K562 (cell line): Measurements from ENCODE around the gene SND1. TPM values are rescaled to one million over a fixed set of nuclear protein-coding genes. Genes with fewer than 3 reads are reported as not detected.

Experiments
- ATAC-seq: fragments of 200-7000 bp; cut with Tn5 transposase; 3 replicates; pipeline ENCODE4 v1.9.1; 2020; ENCODE audit warnings: moderate library complexity
- BruUV-seq: library from RNA; stranded (reverse); fragments of 400-500 nt; replicated peaks from 2 replicates; lab custom pipeline; 2021; lab: Mats Ljungman, UMichigan
- CTCF ChIA-PET: fragments of 300-600 bp; formaldehyde crosslinking; extraction: SDS; loops from one replicate; lab custom pipeline; 2021; ENCODE audit warnings: low intra/inter-chr PET ratio; lab: Yijun Ruan, JAX
- POLR2A ChIA-PET: fragments of 300-600, 350-650 bp; sonication (Branson Sonifier 250); formaldehyde crosslinking; extraction: SDS; loops from one replicate; lab custom pipeline; 2021; ENCODE audit warnings: antibody characterized with exemption, inconsistent platforms; lab: Yijun Ruan, JAX
- DNase-seq, 4 experiments: peaks; one replicate each; pipeline versions ENCODE4 v3.0.0 to v3.0.0-alpha.2; 2011 to 2018; ENCODE audit warnings: low spot score in 3 of 4, mixed read lengths in 3 of 4; ENCODE audit errors: extremely low read depth in 1 of 4
- FAIRE-seq: peaks from 2 replicates; lab custom pipeline; 2011; peaks lifted over from hg19 to GRCh38; lab: Jason Lieb, UNC
- H2AFZ ChIP-seq: 2 replicates; pipeline ENCODE4 v1.6.0; 2011; ENCODE audit warnings: low read depth, low read length, control low read depth, inconsistent platforms
- H3K27ac ChIP-seq: fragments of 200-600 bp; 3 replicates; pipeline ENCODE4 v1.8.0; 2011; ENCODE audit warnings: low read depth, mild to moderate bottlenecking, control low read depth, inconsistent platforms, low read length, moderate library complexity, mixed read lengths; ENCODE audit errors: extremely low read depth
- H3K27me3 ChIP-seq, 2 experiments: fragments of 300-600 bp in 1 of 2; 2 replicates in 1 of 2; 3 replicates in 1 of 2; pipeline versions ENCODE4 v1.6.0 to v1.8.0; 2011; ENCODE audit warnings: inconsistent platforms in 2 of 2, low read length in 2 of 2, mild to moderate bottlenecking in 1 of 2, mixed read lengths in 1 of 2, moderate library complexity in 1 of 2; ENCODE audit not compliant: control insufficient read depth in 2 of 2, insufficient read depth in 2 of 2
- H3K36me3 ChIP-seq: fragments of 300-600 bp; 3 replicates; pipeline ENCODE4 v1.8.0; 2011; ENCODE audit warnings: mild to moderate bottlenecking, low read length, inconsistent platforms; ENCODE audit not compliant: control insufficient read depth, insufficient read depth
- H3K4me1 ChIP-seq, 2 experiments: fragments of 200-600 bp in 1 of 2; replicated peaks in 1 of 2; 2 replicates in 1 of 2; 3 replicates in 1 of 2; pipeline versions ENCODE4 v1.5.1 to v1.8.0; 2011; ENCODE audit warnings: inconsistent platforms in 2 of 2, low read length in 2 of 2, mild to moderate bottlenecking in 1 of 2, mixed read lengths in 1 of 2, moderate library complexity in 1 of 2; ENCODE audit not compliant: control insufficient read depth in 2 of 2, insufficient read depth in 2 of 2
- H3K4me2 ChIP-seq: 2 replicates; pipeline ENCODE4 v1.6.1; 2011; ENCODE audit warnings: low read length, control low read depth, inconsistent platforms, mixed read lengths; ENCODE audit not compliant: insufficient read depth
- H3K4me3 ChIP-seq: fragments of 200-600 bp; sonication (generic), shearing (Covaris generic); 2 replicates; pipeline ENCODE4 v1.5.1; 2016; ENCODE audit warnings: control low read depth, inconsistent platforms
- H3K79me2 ChIP-seq: fragments of 200-600 bp; 3 replicates; pipeline ENCODE4 v1.8.0; 2011; ENCODE audit warnings: low read length, inconsistent platforms; ENCODE audit not compliant: control insufficient read depth, insufficient read depth
- H3K9ac ChIP-seq, 2 experiments: 2 replicates each; pipeline versions ENCODE4 v1.6.0 to v1.6.1; 2011; ENCODE audit warnings: low read depth in 2 of 2, low read length in 2 of 2, control low read depth in 1 of 2, inconsistent platforms in 1 of 2, mild to moderate bottlenecking in 1 of 2, mixed read lengths in 1 of 2; ENCODE audit not compliant: insufficient read depth in 1 of 2
- H3K9me1 ChIP-seq: one replicate; pipeline ENCODE4 v1.6.0; 2011; ENCODE audit warnings: inconsistent platforms, mild to moderate bottlenecking, low read length, moderate library complexity; ENCODE audit not compliant: control insufficient read depth, insufficient read depth
- H3K9me3 ChIP-seq: replicated peaks from 2 replicates; pipeline ENCODE4 v1.5.1; 2011; ENCODE audit warnings: low read depth, low read length, inconsistent platforms; ENCODE audit not compliant: control insufficient read depth, insufficient read depth
- H4K20me1 ChIP-seq: replicated peaks from 2 replicates; pipeline ENCODE4 v1.6.1; 2011; ENCODE audit warnings: low read length, inconsistent platforms, mixed read lengths; ENCODE audit not compliant: control insufficient read depth, insufficient read depth
- E2F6 ChIP-seq, 2 experiments: IDR thresholded peaks; 2 replicates each; pipeline ENCODE4 v1.6.1; 2011; ENCODE audit warnings: borderline replicate concordance in 1 of 2, control low read depth in 1 of 2, low read depth in 1 of 2, low read length in 1 of 2, mild to moderate bottlenecking in 1 of 2, mixed read lengths in 1 of 2, moderate library complexity in 1 of 2; ENCODE audit not compliant: insufficient read depth in 1 of 2, insufficient read length in 1 of 2, poor library complexity in 1 of 2, severe bottlenecking in 1 of 2; ENCODE audit errors: extremely low read depth in 1 of 2
- PRMT5 ChIP-seq: sonication (generic); formaldehyde crosslinking; IDR thresholded peaks from 2 replicates; pipeline ENCODE4 v1.5.0; 2020; ENCODE audit warnings: missing genetic modification reagents
- RBM22 ChIP-seq: fragments of 200-400 bp; formaldehyde crosslinking; IDR thresholded peaks from 2 replicates; pipeline ENCODE4 v1.6.1; 2018; ENCODE audit warnings: low read length, low read depth; ENCODE audit not compliant: poor library complexity, severe bottlenecking
- TEAD2 ChIP-seq: fragments of 450-650 bp; IDR thresholded peaks from 2 replicates; pipeline ENCODE4 v1.6.1; 2016; ENCODE audit warnings: missing genetic modification characterization, control low read depth, missing compliant biosample characterization
- WGBS: fragments of 100-300 bp; shearing (Covaris generic); methylation state at CpG from one replicate; pipeline ENCODE4 v1.1.6; 2016; ENCODE audit warnings: low coverage, mixed read lengths; ENCODE audit not compliant: insufficient coverage; ENCODE audit errors: missing lambda C conversion rate; 5-methylcytosine and 5-hydroxymethylcytosine counted together
- in situ Hi-C: fragments of 300-500 bp; cut with MboI; formaldehyde crosslinking; loops from 4 replicates; pipeline ENCODE4 v1.15.0; 2018; ENCODE audit warnings: inconsistent platforms, mixed read lengths
- intact Hi-C: fragments of 100-400 bp; cut with micrococcal nuclease; formaldehyde crosslinking; loops from 2 replicates; pipeline ENCODE4 v1.14.2; 2022
- polyA plus RNA-seq, 8 experiments: library from polyadenylated mRNA; depleted of rRNA in 4 of 8; stranded (reverse) in 5 of 8; unstranded in 3 of 8; fragments of >200 nt; fragmentation: Nextera tagmentation in 2 of 8; fragmentation: Illumina TruSeq in 1 of 8; extraction: Ambion mirVana in 2 of 8; extraction: Trizol in 1 of 8; gene quantifications; 2 replicates each; pipeline versions ENCODE4 v1.2.1 to v1.2.3, GENCODE V29; 2011 to 2014; ENCODE audit warnings: inconsistent platforms in 1 of 8, missing spikeins in 1 of 8
- total RNA-seq, 7 experiments: library from RNA; depleted of rRNA in 6 of 7; stranded (reverse); fragments of >200 nt in 6 of 7; fragmentation: Illumina TruSeq in 2 of 7; extraction: Trizol in 2 of 7; gene quantifications; 2 replicates each; pipeline versions ENCODE4 v1.2.1 to v1.2.3, GENCODE V29; 2011 to 2021; ENCODE audit warnings: low replicate concordance in 1 of 7

Gene SND1
- total and polyA plus RNA-seq, 9 of the 15 experiments (the other 6 are each of a cell fraction or from before 2014, with no cell fraction given): 46.5 to 307 (median 191) TPM

DNA sequence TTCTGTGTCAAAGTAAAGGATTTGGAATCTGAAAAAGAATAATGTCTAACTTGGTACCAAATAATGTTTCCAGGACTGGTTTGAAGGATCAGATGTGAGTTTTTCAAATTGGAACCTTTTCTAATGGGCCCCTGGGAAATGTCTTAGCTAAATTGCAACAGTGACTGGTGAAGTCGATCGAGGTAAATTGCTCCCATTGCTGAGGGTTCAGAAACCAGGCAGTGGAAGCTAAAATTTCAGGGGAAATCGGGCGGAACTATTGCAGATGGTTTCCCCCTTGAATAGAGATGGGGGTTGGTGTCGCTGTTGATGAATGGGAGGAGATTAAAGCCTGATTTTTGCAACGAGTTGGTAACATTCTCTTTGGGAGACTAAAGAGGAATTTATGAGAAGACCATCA is 112.7 kb downstream of the SND1 start (continued):
- TF ChIP-seq PRMT5 (CRISPR knock-in tag): no peak
- TF ChIP-seq TEAD2 (tag): no peak

DNA sequence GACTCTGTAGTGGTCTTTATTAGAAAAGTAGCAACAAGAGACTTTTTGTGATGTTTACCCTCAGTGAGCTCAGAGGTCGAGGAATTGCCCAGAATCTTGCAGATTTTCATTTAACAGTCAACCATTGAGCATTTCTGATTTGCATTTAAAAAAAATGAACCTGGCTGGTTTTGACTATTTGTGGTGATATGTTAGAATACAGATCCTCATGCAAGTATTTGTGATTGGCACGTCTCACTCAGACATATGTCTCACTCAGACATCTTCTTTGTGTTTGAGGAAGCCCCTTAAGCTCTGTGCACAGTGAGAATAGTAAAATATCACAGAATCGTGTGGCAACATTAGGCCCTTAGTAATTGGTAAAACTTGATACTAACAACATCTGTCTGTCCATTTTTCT is 113.2 kb downstream of the SND1 start:
- Histone ChIP-seq H3K4me3 (no peak overlapping the region), H4K20me1 (peaks cover 5% of the 10 kb centered on the region; the same call in 1 of the 2 replicates), H3K4me2 (no peak overlapping the region), H3K36me3 (peaks cover 24% of the 10 kb centered on the region), H3K27me3 (no peaks in the 10 kb centered on the region), H3K9ac (no peak overlapping the region), H3K27ac (no peak overlapping the region), H2AFZ (no peak overlapping the region), H3K4me1 (no peaks in the 10 kb centered on the region), H3K79me2 (peaks cover 85% of the 10 kb centered on the region), H3K9me3 (no peaks in the 10 kb centered on the region), H3K9me1 (no peaks in the 10 kb centered on the region)
- POLR2A ChIA-PET: interaction anchor here (1.5 kb wide), 1 partner anchor 27 kb away, joined by 4 read pairs; no protein-coding TSS in a partner anchor
- TF ChIP-seq E2F6 (IDR thresholded peaks at IDR 0.05; ENCODE audit: borderline replicate concordance in 1 of 2, extremely low read depth in 1 of 2, insufficient read depth in 1 of 2, insufficient read length in 1 of 2, low read depth in 1 of 2, low read length in 1 of 2, poor library complexity in 1 of 2, severe bottlenecking in 1 of 2): no peak
- peak; percentile 12 for TF ChIP-seq RBM22
- intact Hi-C loops: no loop called here
- DNase-seq (no peak), FAIRE-seq (no peak), ATAC-seq (no peak)
- CTCF ChIA-PET: no interaction called here
- in situ Hi-C loops: no loop called here
- whole genome bisulfite sequencing: 86% methylated on average over 3 of the region's 3 CpGs
- no TSS peak for BruUV-seq
